GM12878 (cell line): Measurements from ENCODE around the gene NEK8. TPM values are rescaled to one million over a fixed set of nuclear protein-coding genes. Genes with fewer than 3 reads are reported as not detected.

Source experiments
- ATAC-seq: fragments of 200-7000 bp; cut with Tn5 transposase; 3 replicates; pipeline ENCODE4 v1.9.1; 2020; ENCODE audit warnings: mild to moderate bottlenecking, moderate library complexity
- BruUV-seq: library from RNA; stranded (reverse); fragments of 400-500 nt; replicated peaks from 2 replicates; lab custom pipeline; 2021; lab: Mats Ljungman, UMichigan
- CTCF ChIA-PET: fragments of 300-600 bp; sonication (Branson Sonifier 250); formaldehyde crosslinking; extraction: SDS; loops from one replicate; lab custom pipeline; 2021; ENCODE audit warnings: inconsistent platforms; lab: Yijun Ruan, JAX
- POLR2A ChIA-PET: fragments of 350-600 bp; formaldehyde crosslinking; extraction: SDS; loops from one replicate; lab custom pipeline; 2021; ENCODE audit warnings: inconsistent platforms; lab: Charles Lee
- RAD21 ChIA-PET: fragments of 300-600 bp; sonication (Branson Sonifier 250); formaldehyde crosslinking; loops from one replicate; lab custom pipeline; 2023; ENCODE audit warnings: antibody characterized with exemption; ENCODE audit not compliant: unreplicated experiment; lab: Charles Lee
- SMC1A ChIA-PET: fragments of 300-600 bp; sonication (Branson Sonifier 250); formaldehyde crosslinking; loops from one replicate; lab custom pipeline; 2023; ENCODE audit not compliant: unreplicated experiment, uncharacterized antibody; lab: Charles Lee
- DNase-seq: peaks from one replicate; pipeline ENCODE4 v3.0.0-alpha.2; 2011; ENCODE audit warnings: low read depth, low spot score
- FAIRE-seq: peaks from 3 replicates; lab custom pipeline; 2011; peaks lifted over from hg19 to GRCh38; lab: Jason Lieb, UNC
- H2AFZ ChIP-seq: 2 replicates; pipeline ENCODE4 v1.6.0; 2011; ENCODE audit warnings: low read depth, low read length, control low read depth; ENCODE audit not compliant: control insufficient read depth
- H3K27ac ChIP-seq: 2 replicates; pipeline ENCODE4 v1.5.1; 2011; ENCODE audit warnings: control low read depth; ENCODE audit not compliant: control insufficient read depth, insufficient read depth
- H3K27me3 ChIP-seq, 2 experiments: replicated peaks in 1 of 2; 2 replicates each; pipeline versions ENCODE4 v1.6.0 to v1.6.1; 2011; ENCODE audit warnings: low read length in 1 of 2; ENCODE audit not compliant: control insufficient read depth in 2 of 2, insufficient read depth in 2 of 2
- H3K36me3 ChIP-seq, 2 experiments: 2 replicates each; pipeline ENCODE4 v1.5.1; 2011; ENCODE audit warnings: low read length in 1 of 2; ENCODE audit not compliant: control insufficient read depth in 2 of 2, insufficient read depth in 2 of 2
- H3K4me1 ChIP-seq: 2 replicates; pipeline ENCODE4 v1.6.1; 2011; ENCODE audit warnings: mild to moderate bottlenecking, low read length, moderate library complexity, mixed read lengths; ENCODE audit not compliant: control insufficient read depth, insufficient read depth
- H3K4me2 ChIP-seq: 2 replicates; pipeline ENCODE4 v1.6.0; 2011; ENCODE audit warnings: control low read depth; ENCODE audit not compliant: control insufficient read depth, insufficient read depth
- H3K4me3 ChIP-seq: fragments of 200-600 bp; sonication (generic); 2 replicates; pipeline ENCODE4 v1.5.1; 2016
- H3K79me2 ChIP-seq: 2 replicates; pipeline ENCODE4 v1.6.0; 2011; ENCODE audit warnings: low read length; ENCODE audit not compliant: control insufficient read depth, insufficient read depth
- H3K9ac ChIP-seq: 2 replicates; pipeline ENCODE4 v1.8.0; 2011; ENCODE audit warnings: low read length, control low read depth, mixed read lengths; ENCODE audit not compliant: control insufficient read depth, insufficient read depth
- H3K9me3 ChIP-seq: replicated peaks from 3 replicates; pipeline ENCODE4 v1.5.1; 2011; ENCODE audit warnings: mild to moderate bottlenecking, low read length; ENCODE audit not compliant: control insufficient read depth, insufficient read depth
- H4K20me1 ChIP-seq: 2 replicates; pipeline ENCODE4 v1.6.0; 2011; ENCODE audit not compliant: control insufficient read depth, insufficient read depth
- BCL11A ChIP-seq: IDR thresholded peaks from 2 replicates; pipeline ENCODE4 v1.6.1; 2011; ENCODE audit warnings: low read depth, low read length
- EED ChIP-seq: sonication (generic); IDR thresholded peaks from 2 replicates; pipeline ENCODE4 v1.6.1; 2016; ENCODE audit warnings: antibody characterized with exemption, low read depth
- EGR1 ChIP-seq, 2 experiments: IDR thresholded peaks; 1 replicate in 1 of 2; 2 replicates in 1 of 2; pipeline ENCODE4 v1.6.1; 2011 to 2012; ENCODE audit warnings: low read depth in 2 of 2, low read length in 2 of 2, borderline replicate concordance in 1 of 2, mild to moderate bottlenecking in 1 of 2, moderate library complexity in 1 of 2
- WRNIP1 ChIP-seq: IDR thresholded peaks from 2 replicates; pipeline ENCODE4 v1.6.1; 2011; ENCODE audit warnings: low read depth, low read length, improper control_type of control experiment, borderline replicate concordance
- WGBS: methylation state at CpG from one replicate; pipeline ENCODE4 v1.1.6; 2016; ENCODE audit warnings: low lambda C conversion rate; ENCODE audit not compliant: insufficient replicate concordance, insufficient coverage; ENCODE audit errors: missing lambda C conversion rate; 5-methylcytosine and 5-hydroxymethylcytosine counted together
- in situ Hi-C: fragments of 300-500 bp; cut with MboI; formaldehyde crosslinking; loops from 9 replicates; pipeline ENCODE4 v1.14.3; 2018; ENCODE audit warnings: mixed read lengths
- intact Hi-C: fragments of 100-400 bp; cut with micrococcal nuclease; formaldehyde crosslinking; loops from one replicate; pipeline ENCODE4 v1.14.2; 2022; ENCODE audit not compliant: unreplicated experiment
- polyA plus RNA-seq, 11 experiments: library from polyadenylated mRNA; depleted of rRNA in 4 of 11; unstranded in 6 of 11; stranded (reverse) in 5 of 11; fragments of >200 nt; fragmentation: Nextera tagmentation in 4 of 11; fragmentation: Illumina TruSeq in 1 of 11; extraction: Ambion mirVana in 4 of 11; extraction: Trizol in 1 of 11; gene quantifications; 1 replicate in 1 of 11; 2 replicates in 10 of 11; pipeline versions ENCODE4 v1.2.1 to v1.2.3, GENCODE V29; 2011 to 2016; ENCODE audit warnings: inconsistent platforms in 2 of 11, missing spikeins in 2 of 11, low read depth in 1 of 11
- total RNA-seq, 4 experiments: library from RNA; depleted of rRNA in 3 of 4; stranded (reverse); fragments of >200 nt in 3 of 4; fragmentation: Illumina TruSeq in 1 of 4; extraction: Trizol in 1 of 4; gene quantifications; 2 replicates each; pipeline versions ENCODE4 v1.2.1 to v1.2.3, GENCODE V29; 2013 to 2021
- TF ChIP-seq, protein P1 (sequence below): fragments of 450-650 bp; IDR thresholded peaks from 2 replicates; pipeline ENCODE4 v1.6.1; 2017; ENCODE audit warnings: mild to moderate bottlenecking, moderate library complexity

NEK8 gene
- total and polyA plus RNA-seq, 10 of the 15 experiments (the other 5 are each of a cell fraction or from before 2014, with no cell fraction given), result 2.3 to 14.3 (median 9.4) TPM

DNA sequence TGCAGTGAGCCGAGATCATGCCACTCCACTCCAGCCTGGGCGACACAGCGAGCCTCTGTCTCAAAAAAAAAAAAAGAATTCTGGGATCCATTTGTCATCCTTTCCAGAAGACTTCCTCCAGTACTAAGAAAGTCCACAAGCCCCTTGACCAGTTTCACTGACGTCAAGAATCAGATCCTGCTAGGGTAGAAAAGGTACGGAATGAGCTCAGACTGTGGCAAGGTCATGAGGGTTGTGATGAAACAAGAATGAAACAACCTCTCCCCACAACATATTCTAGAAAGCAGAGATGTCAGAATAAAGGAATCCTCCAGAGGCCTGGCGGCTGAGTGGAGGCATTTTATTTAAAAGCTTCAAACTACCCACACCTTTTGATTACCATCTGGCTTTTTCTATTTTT lies 45.1 kb downstream of the NEK8 start (continued):
- TF ChIP-seq, protein P1, sequence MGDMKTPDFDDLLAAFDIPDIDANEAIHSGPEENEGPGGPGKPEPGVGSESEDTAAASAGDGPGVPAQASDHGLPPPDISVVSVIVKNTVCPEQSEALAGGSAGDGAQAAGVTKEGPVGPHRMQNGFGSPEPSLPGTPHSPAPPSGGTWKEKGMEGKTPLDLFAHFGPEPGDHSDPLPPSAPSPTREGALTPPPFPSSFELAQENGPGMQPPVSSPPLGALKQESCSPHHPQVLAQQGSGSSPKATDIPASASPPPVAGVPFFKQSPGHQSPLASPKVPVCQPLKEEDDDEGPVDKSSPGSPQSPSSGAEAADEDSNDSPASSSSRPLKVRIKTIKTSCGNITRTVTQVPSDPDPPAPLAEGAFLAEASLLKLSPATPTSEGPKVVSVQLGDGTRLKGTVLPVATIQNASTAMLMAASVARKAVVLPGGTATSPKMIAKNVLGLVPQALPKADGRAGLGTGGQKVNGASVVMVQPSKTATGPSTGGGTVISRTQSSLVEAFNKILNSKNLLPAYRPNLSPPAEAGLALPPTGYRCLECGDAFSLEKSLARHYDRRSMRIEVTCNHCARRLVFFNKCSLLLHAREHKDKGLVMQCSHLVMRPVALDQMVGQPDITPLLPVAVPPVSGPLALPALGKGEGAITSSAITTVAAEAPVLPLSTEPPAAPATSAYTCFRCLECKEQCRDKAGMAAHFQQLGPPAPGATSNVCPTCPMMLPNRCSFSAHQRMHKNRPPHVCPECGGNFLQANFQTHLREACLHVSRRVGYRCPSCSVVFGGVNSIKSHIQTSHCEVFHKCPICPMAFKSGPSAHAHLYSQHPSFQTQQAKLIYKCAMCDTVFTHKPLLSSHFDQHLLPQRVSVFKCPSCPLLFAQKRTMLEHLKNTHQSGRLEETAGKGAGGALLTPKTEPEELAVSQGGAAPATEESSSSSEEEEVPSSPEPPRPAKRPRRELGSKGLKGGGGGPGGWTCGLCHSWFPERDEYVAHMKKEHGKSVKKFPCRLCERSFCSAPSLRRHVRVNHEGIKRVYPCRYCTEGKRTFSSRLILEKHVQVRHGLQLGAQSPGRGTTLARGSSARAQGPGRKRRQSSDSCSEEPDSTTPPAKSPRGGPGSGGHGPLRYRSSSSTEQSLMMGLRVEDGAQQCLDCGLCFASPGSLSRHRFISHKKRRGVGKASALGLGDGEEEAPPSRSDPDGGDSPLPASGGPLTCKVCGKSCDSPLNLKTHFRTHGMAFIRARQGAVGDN, result no peak
- TF ChIP-seq BCL11A, result no peak
- no peak for TF ChIP-seq EGR1 (IDR thresholded peaks at IDR 0.05; ENCODE audit: borderline replicate concordance in 1 of 2, low read depth in 2 of 2, low read length in 2 of 2)
- TF ChIP-seq EED, result no peak

DNA sequence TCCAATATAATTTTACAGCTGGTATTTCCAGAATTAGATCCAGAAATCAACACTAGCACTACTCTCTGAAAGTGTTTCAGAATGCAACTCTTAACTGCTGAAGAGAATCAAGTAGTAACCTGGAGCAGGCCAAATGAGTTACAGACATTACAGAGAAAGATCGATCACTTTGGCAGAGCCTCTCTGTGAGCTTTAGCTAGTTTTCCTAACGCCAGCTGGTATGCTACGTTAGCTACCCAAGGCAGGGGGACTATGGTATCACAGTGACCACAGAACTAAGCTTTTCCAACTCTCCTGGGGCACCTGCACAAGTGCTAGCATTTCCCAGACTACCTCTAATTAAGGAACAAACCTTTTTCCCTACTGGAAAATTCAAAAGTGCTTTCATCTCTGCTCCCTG lies 45.6 kb downstream of the NEK8 start:
- intact Hi-C loops, result no loop called here
- WGBS, result 100% methylated on average over 3 of the region's 3 CpGs

More for the DNA sequence above, 45.6 kb downstream of the NEK8 start:
- H2AFZ ChIP-seq, result no peak overlapping the region
- ChIA-PET CTCF (interaction anchor here (1.0 to 5.0 kb wide), 5 partner anchors 9 to 178 kb away, joined by 3 to 69 read pairs (median 3); no protein-coding TSS in a partner anchor), POLR2A (interaction anchor here (0.7 to 1.2 kb wide), 2 partner anchors 11 to 97 kb away, joined by 3 to 4 read pairs; no protein-coding TSS in a partner anchor), RAD21 (interaction anchor here (0.9 to 1.5 kb wide), 2 partner anchors 11 to 47 kb away, joined by 4 to 5 read pairs; no protein-coding TSS in a partner anchor), SMC1A (interaction anchor here (0.9 to 5.3 kb wide), 6 partner anchors 11 to 154 kb away, joined by 3 to 33 read pairs (median 6); partner anchors contain the start of gene TLCD1)
- TF ChIP-seq WRNIP1, result no peak
- ATAC-seq (no peak), DNase-seq (no peak), FAIRE-seq (no peak)
- no peaks in the 10 kb centered on the region for H3K9me3 ChIP-seq
- H3K4me1 ChIP-seq, result no peaks in the 10 kb centered on the region
- no TSS peak for BruUV-seq
- in situ Hi-C loops, result no loop called here
- H3K79me2 ChIP-seq, result no peaks in the 10 kb centered on the region; the same call in 1 of the 2 replicates
- H4K20me1 ChIP-seq, result no peaks in the 10 kb centered on the region
- H3K36me3 ChIP-seq, result 0 out of 4 replicates have a peak, but pooled peaks cover 0 to 3% of the 10 kb centered on the region in 2 experiments
- H3K4me2 ChIP-seq, result no peak overlapping the region
- H3K4me3 ChIP-seq, result no peak overlapping the region
- no peak overlapping the region for H3K9ac ChIP-seq
- no peaks in the 10 kb centered on the region for H3K27me3 ChIP-seq
- H3K27ac ChIP-seq, result no peak overlapping the region
